Testis (tissue), 2 donors: ENCODE measurements around the gene MASP2.
"Not testable (repeated sequence)": the region's sequence is repeated elsewhere in the genome, so short reads cannot be mapped to it uniquely, and the experiment has no call there.

Experiments used
- CTCF ChIP-seq, 3 experiments: fragments of 450-650 bp in 2 of 3; fragments of 200-600 bp in 1 of 3; sonication (generic) in 1 of 3; IDR thresholded peaks; one replicate each; pipeline ENCODE4 v1.5.1; 2016 to 2019; ENCODE audit warnings: antibody characterized with exemption in 3 of 3, mild to moderate bottlenecking in 2 of 3, moderate library complexity in 1 of 3
- POLR2A ChIP-seq: fragments of 450-650 bp; IDR thresholded peaks from one replicate; pipeline ENCODE4 v1.6.1; 2017; ENCODE audit warnings: antibody characterized with exemption, mild to moderate bottlenecking, moderate library complexity

GRCh38 chr1:11037019-11037739 is 9.9 kb downstream of the MASP2 start:
- TF ChIP-seq CTCF (IDR thresholded peaks at IDR 0.05); POLR2A: not testable (repeated sequence)
